ENCODE measurements around the gene FERMT2. TPM values are rescaled to one million over a fixed set of nuclear protein-coding genes. Genes with fewer than 3 reads are reported as not detected.

Gene FERMT2
- total RNA-seq, 1 donor from 2014 or later: 83.9 TPM

DNA sequence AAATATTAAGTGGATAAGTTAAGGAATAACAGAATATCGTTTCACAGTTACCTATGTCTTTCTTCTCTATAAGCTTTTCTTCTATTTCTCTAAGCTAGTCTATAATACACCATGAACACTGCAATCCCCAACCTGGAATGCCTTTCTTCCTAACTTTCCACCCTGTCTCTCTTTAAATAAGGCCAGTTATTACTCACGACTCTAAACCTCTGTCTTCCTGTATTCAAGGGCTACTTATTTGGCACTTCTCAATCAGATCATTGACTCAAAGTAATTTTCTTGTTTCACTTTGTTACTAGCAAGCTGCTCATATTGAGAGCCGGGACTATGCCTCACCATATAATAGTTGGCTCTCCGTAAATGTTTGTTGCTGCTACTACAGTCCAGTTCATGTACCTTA, 13.5 kb downstream of the FERMT2 start:
- Histone ChIP-seq H3K36me3 (ENCODE audit: control insufficient read depth, insufficient read depth, low read length) (no peaks in the 10 kb centered on the region), H3K4me3 (ENCODE audit: low read depth, low read length) (no peak overlapping the region), H3K27me3 (ENCODE audit: control insufficient read depth, insufficient read depth, low read length) (no peaks in the 10 kb centered on the region)
- TF ChIP-seq, protein P1, sequence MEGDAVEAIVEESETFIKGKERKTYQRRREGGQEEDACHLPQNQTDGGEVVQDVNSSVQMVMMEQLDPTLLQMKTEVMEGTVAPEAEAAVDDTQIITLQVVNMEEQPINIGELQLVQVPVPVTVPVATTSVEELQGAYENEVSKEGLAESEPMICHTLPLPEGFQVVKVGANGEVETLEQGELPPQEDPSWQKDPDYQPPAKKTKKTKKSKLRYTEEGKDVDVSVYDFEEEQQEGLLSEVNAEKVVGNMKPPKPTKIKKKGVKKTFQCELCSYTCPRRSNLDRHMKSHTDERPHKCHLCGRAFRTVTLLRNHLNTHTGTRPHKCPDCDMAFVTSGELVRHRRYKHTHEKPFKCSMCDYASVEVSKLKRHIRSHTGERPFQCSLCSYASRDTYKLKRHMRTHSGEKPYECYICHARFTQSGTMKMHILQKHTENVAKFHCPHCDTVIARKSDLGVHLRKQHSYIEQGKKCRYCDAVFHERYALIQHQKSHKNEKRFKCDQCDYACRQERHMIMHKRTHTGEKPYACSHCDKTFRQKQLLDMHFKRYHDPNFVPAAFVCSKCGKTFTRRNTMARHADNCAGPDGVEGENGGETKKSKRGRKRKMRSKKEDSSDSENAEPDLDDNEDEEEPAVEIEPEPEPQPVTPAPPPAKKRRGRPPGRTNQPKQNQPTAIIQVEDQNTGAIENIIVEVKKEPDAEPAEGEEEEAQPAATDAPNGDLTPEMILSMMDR (IDR thresholded peaks at IDR 0.05; ENCODE audit: insufficient read depth, low read length, poor library complexity, severe bottlenecking): no peak
- DNase-seq (ENCODE audit: low read depth): no peak

DNA sequence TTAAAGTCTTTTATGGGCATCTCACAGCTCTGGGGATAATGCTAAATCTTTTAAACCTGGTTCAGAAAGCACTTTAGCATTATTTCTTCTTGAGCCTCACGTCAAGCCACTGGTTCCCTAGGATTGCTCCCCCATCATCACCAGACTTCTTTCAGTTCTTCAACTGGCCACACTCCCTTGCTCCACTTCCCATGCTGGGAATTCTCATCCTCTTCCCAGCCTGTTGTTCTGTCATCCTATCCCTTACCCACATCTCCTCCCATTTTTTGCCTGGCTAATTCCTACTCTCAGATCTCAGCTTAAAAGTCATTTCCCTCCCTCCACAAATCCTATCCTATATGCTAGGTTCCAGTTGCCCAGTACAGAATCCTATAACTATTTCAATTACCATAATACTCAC, 14.4 kb downstream of the FERMT2 start:
- no peak for DNase-seq (ENCODE audit: low read depth)
- H3K36me3 ChIP-seq (ENCODE audit: control insufficient read depth, insufficient read depth, low read length): no peaks in the 10 kb centered on the region
- no peak overlapping the region for H3K4me3 ChIP-seq (ENCODE audit: low read depth, low read length)
- H3K27me3 ChIP-seq (ENCODE audit: control insufficient read depth, insufficient read depth, low read length): no peaks in the 10 kb centered on the region
- TF ChIP-seq, protein P1 (IDR thresholded peaks at IDR 0.05; ENCODE audit: insufficient read depth, low read length, poor library complexity, severe bottlenecking): no peak

DNA sequence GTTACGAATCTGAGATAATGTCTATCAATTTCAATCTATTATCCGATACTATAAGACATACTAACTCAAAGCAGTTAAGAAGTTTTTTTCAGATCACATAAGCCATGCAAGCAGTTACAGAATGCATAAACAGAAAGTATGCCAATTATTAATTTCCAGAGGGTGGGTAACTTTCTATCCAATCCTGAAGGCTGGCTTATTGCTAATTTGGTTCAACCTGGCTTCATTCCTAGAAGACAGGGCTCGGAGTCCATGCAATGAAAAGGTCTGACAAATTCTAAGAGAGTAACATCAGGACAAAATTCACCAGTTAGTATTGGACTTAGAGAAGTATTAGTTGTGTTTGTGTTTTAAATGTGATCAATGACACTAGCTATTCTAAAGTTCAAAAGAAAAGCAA, 15.0 kb downstream of the FERMT2 start:
- H3K27me3 ChIP-seq (ENCODE audit: control insufficient read depth, insufficient read depth, low read length): no peaks in the 10 kb centered on the region
- TF ChIP-seq, protein P1 (IDR thresholded peaks at IDR 0.05; ENCODE audit: insufficient read depth, low read length, poor library complexity, severe bottlenecking): no peak

DNA sequence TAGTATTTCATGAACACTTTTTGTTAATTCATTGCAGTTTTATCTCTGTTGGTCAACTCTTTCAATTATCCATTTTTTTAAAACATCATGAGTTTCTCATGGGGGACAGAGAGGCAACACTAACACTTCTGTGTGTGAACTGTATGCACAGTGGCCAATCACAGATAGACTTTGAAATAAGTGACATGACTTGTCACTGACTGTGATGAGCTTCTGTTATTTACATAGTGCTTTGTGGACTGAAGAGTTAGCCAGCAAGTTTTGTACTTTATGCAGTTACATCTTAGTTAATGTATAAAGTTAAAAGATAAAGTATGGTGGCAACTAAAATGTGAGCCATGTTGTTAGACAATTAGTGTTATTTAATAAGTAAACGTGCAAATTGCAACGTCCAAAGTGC, 16.1 kb downstream of the FERMT2 start:
- H3K4me3 ChIP-seq (ENCODE audit: low read depth, low read length): no peak overlapping the region
- no peaks in the 10 kb centered on the region for H3K27me3 ChIP-seq (ENCODE audit: control insufficient read depth, insufficient read depth, low read length)
- TF ChIP-seq, protein P1 (IDR thresholded peaks at IDR 0.05; ENCODE audit: insufficient read depth, low read length, poor library complexity, severe bottlenecking): no peak
- DNase-seq (ENCODE audit: low read depth): no peak
- no peaks in the 10 kb centered on the region for H3K36me3 ChIP-seq (ENCODE audit: control insufficient read depth, insufficient read depth, low read length)

More for the DNA sequence above, 15.0 kb downstream of the FERMT2 start:
- Histone ChIP-seq H3K36me3 (ENCODE audit: control insufficient read depth, insufficient read depth, low read length) (no peaks in the 10 kb centered on the region), H3K4me3 (ENCODE audit: low read depth, low read length) (no peak overlapping the region)
- DNase-seq (ENCODE audit: low read depth): no peak

DNA sequence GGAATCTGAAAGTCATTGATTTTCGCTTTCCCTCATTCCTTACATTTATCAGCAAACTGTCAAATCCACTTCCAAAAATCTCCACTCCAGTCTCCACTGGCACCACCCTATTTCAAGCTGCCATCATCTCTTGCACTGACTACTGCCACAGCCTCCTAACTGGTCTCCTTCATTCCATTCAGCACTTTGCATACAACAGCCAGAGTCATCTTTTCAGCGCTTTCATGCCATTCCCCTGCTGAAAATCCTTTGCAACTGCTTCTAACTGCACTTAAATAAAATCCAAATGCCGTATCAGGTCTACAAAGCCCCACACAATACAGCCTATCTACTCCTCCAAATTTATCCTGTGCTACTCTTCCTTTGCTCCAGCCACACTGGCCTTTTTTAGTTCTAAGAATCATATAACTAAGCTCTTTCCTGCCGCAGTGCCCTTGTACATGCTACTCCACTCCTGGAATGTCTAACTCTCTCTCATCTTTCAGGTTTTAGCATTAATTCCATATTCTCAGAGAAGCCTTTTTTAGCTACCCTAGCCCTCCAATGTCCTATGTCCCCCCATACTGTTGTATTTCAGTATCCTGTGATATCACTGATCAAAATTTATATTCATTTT, 21.6 kb downstream of the FERMT2 start:
- no peak overlapping the region for H3K4me3 ChIP-seq (ENCODE audit: low read depth, low read length)
- TF ChIP-seq, protein P1 (IDR thresholded peaks at IDR 0.05; ENCODE audit: insufficient read depth, low read length, poor library complexity, severe bottlenecking): no peak

DNA sequence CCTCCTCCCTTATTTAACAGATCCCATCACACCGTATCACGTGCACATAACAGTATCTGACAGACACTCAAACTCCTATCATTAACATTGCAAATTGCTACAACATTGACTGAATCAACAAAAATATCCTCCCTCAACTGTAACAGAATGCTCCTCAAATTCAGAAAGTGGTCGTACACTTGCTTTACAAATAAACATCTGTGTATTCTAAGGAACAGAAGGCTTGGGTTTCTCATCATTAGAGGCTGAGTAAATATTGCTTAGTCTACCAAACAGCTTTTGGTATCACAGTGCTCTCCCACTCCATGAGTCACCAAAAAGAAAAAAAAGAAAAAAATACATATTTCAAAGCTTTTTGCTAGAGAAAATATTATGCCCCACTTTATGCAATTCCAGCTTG, 23.9 kb downstream of the FERMT2 start:
- Histone ChIP-seq H3K36me3 (ENCODE audit: control insufficient read depth, insufficient read depth, low read length) (no peaks in the 10 kb centered on the region), H3K27me3 (ENCODE audit: control insufficient read depth, insufficient read depth, low read length) (no peaks in the 10 kb centered on the region), H3K4me3 (ENCODE audit: low read depth, low read length) (no peak overlapping the region)
- DNase-seq (ENCODE audit: low read depth): no peak
- TF ChIP-seq, protein P1 (IDR thresholded peaks at IDR 0.05; ENCODE audit: insufficient read depth, low read length, poor library complexity, severe bottlenecking): no peak

More for the DNA sequence above, 21.6 kb downstream of the FERMT2 start:
- no peak for DNase-seq (ENCODE audit: low read depth)
- no peaks in the 10 kb centered on the region for H3K36me3 ChIP-seq (ENCODE audit: control insufficient read depth, insufficient read depth, low read length)
- H3K27me3 ChIP-seq (ENCODE audit: control insufficient read depth, insufficient read depth, low read length): no peaks in the 10 kb centered on the region
